OCI-LY1 (cell line): ENCODE results near the gene YBEY.

ENCODE experiments used
- H2AFZ ChIP-seq: fragments of 200-600 bp; sonication (generic), shearing (Covaris generic); 2 replicates; pipeline ENCODE4 v1.6.0; 2014; ENCODE audit warnings: antibody characterized with exemption, mild to moderate bottlenecking, low read length
- H3F3A ChIP-seq: fragments of 200-600 bp; sonication (generic), shearing (Covaris generic); 2 replicates; pipeline ENCODE4 v1.6.0; 2014; ENCODE audit warnings: mild to moderate bottlenecking, antibody characterized with exemption, low read length, moderate library complexity; ENCODE audit not compliant: insufficient read depth
- H3K27ac ChIP-seq: fragments of 200-600 bp; sonication (generic); 2 replicates; pipeline ENCODE4 v1.5.1; 2014; ENCODE audit warnings: low read length, mixed run types, mild to moderate bottlenecking, low read depth; ENCODE audit not compliant: poor library complexity, severe bottlenecking
- H3K27me3 ChIP-seq: fragments of 200-600 bp; sonication (generic); 2 replicates; pipeline ENCODE4 v1.6.0; 2014; ENCODE audit warnings: antibody characterized with exemption, mild to moderate bottlenecking, low read length, moderate library complexity; ENCODE audit not compliant: insufficient read depth
- H3K36me3 ChIP-seq: fragments of 200-600 bp; sonication (generic); 2 replicates; pipeline ENCODE4 v1.6.1; 2014; ENCODE audit warnings: mild to moderate bottlenecking, antibody characterized with exemption, low read length, moderate library complexity, mixed read lengths; ENCODE audit not compliant: insufficient read depth
- H3K4me1 ChIP-seq: fragments of 200-600 bp; sonication (generic); 2 replicates; pipeline ENCODE4 v1.5.1; 2014; ENCODE audit warnings: mild to moderate bottlenecking, low read length, moderate library complexity; ENCODE audit not compliant: insufficient read depth, severe bottlenecking
- H3K4me2 ChIP-seq: fragments of 200-600 bp; sonication (generic), shearing (Covaris generic); 2 replicates; pipeline ENCODE4 v1.6.1; 2014; ENCODE audit warnings: low read length
- H3K4me3 ChIP-seq: fragments of 200-600 bp; sonication (generic); 2 replicates; pipeline ENCODE4 v1.5.1; 2014; ENCODE audit warnings: low read length, low read depth, mild to moderate bottlenecking, mixed read lengths; ENCODE audit not compliant: poor library complexity, severe bottlenecking
- H3K79me2 ChIP-seq: fragments of 200-600 bp; shearing (Covaris generic); 2 replicates; pipeline ENCODE4 v1.6.1; 2016; ENCODE audit warnings: mixed run types, low read length, mixed read lengths; ENCODE audit not compliant: insufficient read depth
- H3K9ac ChIP-seq: fragments of 200-600 bp; sonication (generic), shearing (Covaris generic); 2 replicates; pipeline ENCODE4 v1.6.1; 2014; ENCODE audit warnings: mild to moderate bottlenecking, low read length, mixed read lengths
- H3K9me2 ChIP-seq: fragments of 200-600 bp; sonication (generic), shearing (Covaris generic); 2 replicates; pipeline ENCODE4 v1.6.1; 2014; ENCODE audit warnings: low read depth, mild to moderate bottlenecking, low read length, mixed read lengths
- H3K9me3 ChIP-seq: fragments of 200-600 bp; shearing (Covaris generic); 2 replicates; pipeline ENCODE4 v1.6.1; 2014; ENCODE audit warnings: low read length, mixed read lengths
- H4K20me1 ChIP-seq: fragments of 200-600 bp; sonication (generic), shearing (Covaris generic); 2 replicates; pipeline ENCODE4 v1.6.0; 2016; ENCODE audit warnings: mild to moderate bottlenecking, low read length; ENCODE audit not compliant: insufficient read depth
- EZH2 ChIP-seq: fragments of 200-600 bp; sonication (generic), shearing (Covaris generic); IDR thresholded peaks from 2 replicates; pipeline ENCODE4 v1.8.0; 2017; ENCODE audit warnings: borderline replicate concordance, mixed run types, mild to moderate bottlenecking, antibody characterized with exemption, low read length, moderate library complexity, mixed read lengths
- TF ChIP-seq, protein P1 (sequence below): fragments of 200-600 bp; sonication (generic), shearing (Covaris generic); IDR thresholded peaks from 2 replicates; pipeline ENCODE4 v1.5.1; 2017; ENCODE audit warnings: mild to moderate bottlenecking, antibody characterized with exemption, low read length, moderate library complexity, mixed read lengths

Gene YBEY

DNA sequence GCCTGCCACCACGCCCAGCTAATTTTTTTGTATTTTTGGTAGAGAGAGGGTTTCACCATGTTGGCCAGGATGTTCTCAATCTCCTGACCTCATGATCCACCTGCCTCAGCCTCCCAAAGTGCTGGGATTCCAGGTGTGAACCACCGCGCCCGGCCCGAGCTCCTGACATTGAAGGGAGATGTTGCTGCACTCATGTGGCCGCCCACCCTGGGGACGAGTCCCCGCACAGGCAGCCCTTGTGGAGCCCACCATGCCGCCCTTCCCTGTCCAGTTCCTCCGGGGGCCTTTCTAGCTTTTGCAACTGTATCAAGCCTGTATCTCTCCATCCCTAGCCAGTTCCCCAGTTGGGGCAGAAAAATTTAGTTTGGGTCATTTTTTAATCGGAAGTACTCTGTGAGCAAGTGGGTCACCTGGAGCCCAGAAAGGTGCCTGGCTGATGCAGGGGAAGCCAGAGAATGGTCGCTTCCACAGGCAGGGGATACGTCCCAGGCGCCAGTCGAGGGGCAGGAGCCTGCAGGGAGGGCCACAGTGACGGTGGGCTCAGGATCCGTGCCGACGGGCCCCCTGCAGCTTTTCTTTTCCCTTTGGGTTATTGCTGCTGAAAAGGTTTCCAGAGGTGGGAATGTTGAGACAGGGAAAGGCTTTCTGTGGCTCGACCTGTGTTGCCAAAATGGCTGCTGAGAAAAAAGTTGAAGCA lies 58.2 kb downstream of the YBEY start:
- no peaks in the 10 kb centered on the region for H3K9me3 ChIP-seq
- H4K20me1 ChIP-seq, result no peaks in the 10 kb centered on the region
- no peak overlapping the region for H3K27ac ChIP-seq
- H3K4me1 ChIP-seq, result no peaks in the 10 kb centered on the region
- no peak overlapping the region for H2AFZ ChIP-seq
- H3K36me3 ChIP-seq, result peaks cover 74% of the 10 kb centered on the region
- TF ChIP-seq, protein P1, sequence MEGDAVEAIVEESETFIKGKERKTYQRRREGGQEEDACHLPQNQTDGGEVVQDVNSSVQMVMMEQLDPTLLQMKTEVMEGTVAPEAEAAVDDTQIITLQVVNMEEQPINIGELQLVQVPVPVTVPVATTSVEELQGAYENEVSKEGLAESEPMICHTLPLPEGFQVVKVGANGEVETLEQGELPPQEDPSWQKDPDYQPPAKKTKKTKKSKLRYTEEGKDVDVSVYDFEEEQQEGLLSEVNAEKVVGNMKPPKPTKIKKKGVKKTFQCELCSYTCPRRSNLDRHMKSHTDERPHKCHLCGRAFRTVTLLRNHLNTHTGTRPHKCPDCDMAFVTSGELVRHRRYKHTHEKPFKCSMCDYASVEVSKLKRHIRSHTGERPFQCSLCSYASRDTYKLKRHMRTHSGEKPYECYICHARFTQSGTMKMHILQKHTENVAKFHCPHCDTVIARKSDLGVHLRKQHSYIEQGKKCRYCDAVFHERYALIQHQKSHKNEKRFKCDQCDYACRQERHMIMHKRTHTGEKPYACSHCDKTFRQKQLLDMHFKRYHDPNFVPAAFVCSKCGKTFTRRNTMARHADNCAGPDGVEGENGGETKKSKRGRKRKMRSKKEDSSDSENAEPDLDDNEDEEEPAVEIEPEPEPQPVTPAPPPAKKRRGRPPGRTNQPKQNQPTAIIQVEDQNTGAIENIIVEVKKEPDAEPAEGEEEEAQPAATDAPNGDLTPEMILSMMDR, result no peak
- TF ChIP-seq EZH2, result no peak
- H3F3A ChIP-seq, result no peaks in the 10 kb centered on the region
- H3K9ac ChIP-seq, result no peak overlapping the region
- no peaks in the 10 kb centered on the region for H3K27me3 ChIP-seq
- H3K4me2 ChIP-seq, result no peak overlapping the region
- no peak overlapping the region for H3K4me3 ChIP-seq
- H3K9me2 ChIP-seq, result no peaks in the 10 kb centered on the region
- H3K79me2 ChIP-seq, result no peaks in the 10 kb centered on the region

DNA sequence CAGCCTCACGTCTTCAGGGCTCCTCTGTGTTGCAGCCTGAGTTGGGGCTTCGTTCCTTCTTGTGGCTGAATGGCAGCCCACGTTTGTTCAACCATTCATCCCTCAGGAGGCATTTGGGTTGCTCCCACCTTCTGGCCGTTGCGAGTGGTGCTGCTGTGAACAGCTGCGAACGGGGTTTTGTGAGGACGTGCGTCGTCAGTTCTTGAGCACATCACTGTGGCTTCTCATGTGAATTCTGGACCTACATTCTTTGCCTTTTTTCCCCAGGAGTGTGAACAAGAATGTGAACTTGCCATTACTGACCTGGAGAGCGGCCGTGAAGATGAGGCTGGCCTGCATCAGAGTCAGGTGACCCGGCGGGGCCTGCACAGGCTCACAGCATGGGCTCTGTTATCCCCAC lies 59.7 kb downstream of the YBEY start:
- H3K9me3 ChIP-seq, result no peaks in the 10 kb centered on the region
- TF ChIP-seq, protein P1, result no peak
- no peak for TF ChIP-seq EZH2
- H3K79me2 ChIP-seq, result no peaks in the 10 kb centered on the region
- no peaks in the 10 kb centered on the region for H3F3A ChIP-seq
- H2AFZ ChIP-seq, result no peak overlapping the region
- H3K9me2 ChIP-seq, result no peaks in the 10 kb centered on the region
- no peak overlapping the region for H3K4me2 ChIP-seq
- H3K27me3 ChIP-seq, result no peaks in the 10 kb centered on the region
- H3K4me3 ChIP-seq, result no peak overlapping the region
- H3K36me3 ChIP-seq, result peaks cover 73% of the 10 kb centered on the region
- H3K9ac ChIP-seq, result no peak overlapping the region
- no peaks in the 10 kb centered on the region for H4K20me1 ChIP-seq
- H3K4me1 ChIP-seq, result no peaks in the 10 kb centered on the region
- H3K27ac ChIP-seq, result no peak overlapping the region

DNA sequence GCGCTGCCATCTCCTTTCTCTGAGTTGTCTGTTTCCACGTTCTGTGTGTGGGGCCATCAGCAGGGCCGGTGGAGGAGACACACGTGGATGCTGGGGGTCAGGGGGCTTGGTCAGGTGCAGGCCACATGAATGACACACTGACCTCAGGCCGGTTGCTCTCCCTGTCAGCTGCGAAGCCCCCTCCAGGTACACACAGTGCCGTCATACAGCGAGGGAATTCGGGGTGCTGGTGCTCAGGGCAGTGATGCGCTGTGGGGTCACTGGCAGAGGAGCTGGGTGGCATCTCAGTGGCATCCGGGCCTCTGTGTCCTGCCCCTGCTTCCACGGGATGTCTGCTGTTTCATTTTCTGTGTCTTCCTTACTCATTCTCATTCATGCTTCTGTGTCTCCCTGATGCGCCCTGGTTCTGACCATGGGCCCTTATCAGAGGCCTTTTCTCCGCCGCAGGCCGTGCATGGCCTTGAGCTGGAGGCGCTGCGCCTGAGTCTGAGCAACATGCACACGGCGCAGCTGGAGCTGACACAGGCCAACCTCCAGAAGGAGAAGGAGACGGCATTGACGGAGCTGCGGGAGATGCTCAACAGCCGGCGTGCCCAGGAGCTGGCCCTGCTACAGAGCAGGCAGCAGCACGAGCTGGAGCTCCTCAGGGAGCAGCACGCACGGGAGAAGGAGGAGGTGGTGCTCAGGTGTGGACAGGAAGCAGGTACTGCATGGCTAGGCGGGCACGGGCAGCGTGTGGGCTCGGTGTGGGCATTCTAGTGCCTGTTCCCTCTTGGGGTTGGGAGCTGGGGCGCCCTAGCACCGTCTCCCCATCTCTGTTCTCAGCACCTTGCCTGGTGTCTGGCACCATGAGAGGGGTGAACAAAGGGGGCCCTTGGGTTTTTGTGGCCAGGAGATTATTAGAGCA lies 60.4 kb downstream of the YBEY start:
- Histone ChIP-seq H4K20me1 (no peaks in the 10 kb centered on the region), H3K4me3 (no peak overlapping the region), H2AFZ (no peak overlapping the region), H3K36me3 (peaks cover 75% of the 10 kb centered on the region), H3K27ac (no peak overlapping the region), H3K9ac (no peak overlapping the region), H3K4me1 (no peaks in the 10 kb centered on the region), H3K4me2 (no peak overlapping the region), H3K9me2 (no peaks in the 10 kb centered on the region), H3K79me2 (no peaks in the 10 kb centered on the region), H3K9me3 (no peaks in the 10 kb centered on the region), H3F3A (no peaks in the 10 kb centered on the region), H3K27me3 (no peaks in the 10 kb centered on the region)
- TF ChIP-seq, protein P1, result no peak
- TF ChIP-seq EZH2, result no peak
